Measurements from ENCODE around the gene TCTN3. TPM values are rescaled to one million over a fixed set of nuclear protein-coding genes. Genes with fewer than 3 reads are reported as not detected.
A peak's percentile ranks its signal among the peaks of the same experiment; 100 is the strongest.

Gene TCTN3
- polyA plus RNA-seq, 1 donor (not counting 4 experiments of a cell fraction or from before 2014, with no cell fraction given): 43.0 TPM

DNA sequence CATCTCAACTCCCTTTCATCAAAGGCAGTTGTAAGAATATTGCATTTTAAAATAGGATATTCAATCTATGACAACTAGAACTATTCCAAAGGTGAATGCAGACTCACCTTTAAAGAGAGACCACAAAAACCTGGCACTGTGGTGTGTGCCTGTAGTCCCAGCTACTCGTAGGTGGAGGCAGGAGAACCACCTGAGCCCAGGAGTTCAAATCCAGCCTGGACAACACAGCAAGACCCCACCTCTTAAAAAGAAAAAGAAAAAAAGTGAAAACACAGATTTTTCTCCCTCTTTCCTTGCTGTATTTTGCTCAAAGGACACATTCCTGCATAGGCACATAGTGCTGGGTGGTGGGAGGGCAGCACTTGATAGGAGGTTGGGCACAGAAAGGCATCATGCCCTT is 36.5 kb downstream of the TCTN3 start:
- Histone ChIP-seq H3K27ac (ENCODE audit: control insufficient read depth, insufficient read depth, low read length) (no peak overlapping the region), H3K9ac (ENCODE audit: control insufficient read depth, extremely low read depth, insufficient read depth, low read length) (no peak overlapping the region), H3K4me2 (ENCODE audit: control insufficient read depth, extremely low read depth, insufficient read depth, low read depth, low read length) (peak overlapping the region; percentile 98), H2AFZ (ENCODE audit: control insufficient read depth, low read length) (peak overlapping the region; percentile 90), H3K9me1 (ENCODE audit: control insufficient read depth, extremely low read depth, insufficient read depth, low read length) (no peaks in the 10 kb centered on the region), H3K79me2 (ENCODE audit: control insufficient read depth, insufficient read depth, low read length) (peaks cover 29% of the 10 kb centered on the region), H3K9me3 (ENCODE audit: control insufficient read depth, low read depth, low read length) (no peaks in the 10 kb centered on the region), H4K20me1 (ENCODE audit: control insufficient read depth, extremely low read depth, insufficient read depth, low read length) (no peaks in the 10 kb centered on the region), H3K4me3 (ENCODE audit: control insufficient read depth in 2 of 3, extremely low read depth in 1 of 3, insufficient read depth in 2 of 3, low read depth in 1 of 3, low read length in 3 of 3) (peak overlapping the region in 2 of 3 experiments; percentile 89 to 94), H3K36me3 (ENCODE audit: control insufficient read depth in 2 of 2, extremely low read depth in 1 of 2, insufficient read depth in 2 of 2, low read length in 2 of 2) (peaks cover 0 to 9% of the 10 kb centered on the region in 2 experiments), H3K4me1 (ENCODE audit: control insufficient read depth, extremely low read depth, insufficient read depth, low read length) (peaks cover 14% of the 10 kb centered on the region), H3K27me3 (ENCODE audit: control insufficient read depth, extremely low read depth, insufficient read depth, low read length) (no peaks in the 10 kb centered on the region)
- no peak for FAIRE-seq
- no peak for TF ChIP-seq EZH2 (IDR thresholded peaks at IDR 0.05; ENCODE audit: low read length)
- TF ChIP-seq CTCF (optimal IDR thresholded peaks at IDR 0.05 in 1 of 3, IDR thresholded peaks at IDR 0.05 in 1 of 3, conservative IDR thresholded peaks at IDR 0.05 in 1 of 3; ENCODE audit: extremely low read depth in 1 of 3, insufficient read depth in 2 of 3, low read length in 3 of 3): no peak
- no peak for DNase-seq (ENCODE audit: low read depth, low spot score)
- dilution Hi-C loops (cut with MboI; ENCODE audit: extremely low pct_ligation_motif_present, low sequenced_read_pairs): no loop called here

DNA sequence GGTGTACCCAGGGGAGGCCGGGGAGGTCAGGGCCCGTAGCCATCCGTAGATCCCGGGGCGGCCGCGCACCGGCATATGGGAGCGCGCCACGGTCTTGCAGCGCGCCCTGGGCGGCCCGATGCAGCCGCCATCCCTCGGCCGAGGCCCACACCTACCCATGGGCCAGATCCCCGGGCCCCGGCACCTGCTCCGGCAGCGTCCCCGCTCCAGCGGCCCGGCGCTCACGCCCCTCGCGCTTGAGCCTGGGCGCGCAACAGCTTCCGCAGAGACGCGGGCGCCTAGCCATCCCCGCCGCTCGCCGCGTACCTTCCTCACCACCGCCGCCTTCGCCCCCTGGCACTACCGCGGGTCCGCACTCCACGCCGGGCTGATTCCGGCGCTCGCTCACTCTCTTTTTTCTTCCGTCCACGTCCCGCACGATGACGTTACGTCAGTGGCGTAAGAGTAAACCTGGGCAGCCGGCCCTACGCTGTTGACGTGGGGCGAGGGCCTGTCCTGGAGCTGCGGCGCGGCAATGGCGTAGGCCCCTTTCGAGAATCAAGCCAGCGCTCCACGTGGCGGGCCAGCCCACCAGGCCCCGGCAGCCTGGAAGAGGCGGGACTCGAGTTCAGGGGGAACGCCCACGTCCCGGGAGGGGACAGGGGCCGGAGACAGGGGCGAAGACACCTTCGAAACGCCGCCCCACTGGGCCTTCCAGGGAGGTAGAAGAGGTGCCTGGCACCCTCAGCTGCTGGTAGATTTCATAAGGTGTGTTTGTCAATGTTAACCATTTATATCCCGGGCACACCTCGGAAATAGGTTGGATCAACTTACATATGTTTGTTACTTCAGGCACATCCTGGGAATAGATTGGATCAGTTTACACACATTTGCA is 37.2 kb downstream of the TCTN3 start, which contains the start of gene ALDH18A1:
Gene ALDH18A1, minus strand, starts transcription at position 421 of the 874 bp plus-strand sequence. CDS start 3,334 bp downstream, outside the sequence.
- H3K4me3 ChIP-seq (ENCODE audit: control insufficient read depth in 2 of 3, extremely low read depth in 1 of 3, insufficient read depth in 2 of 3, low read depth in 1 of 3, low read length in 3 of 3): peak within 1 kb of the TSS; percentile 62 to 94 (median 89)
- peak within 1 kb of the TSS; percentile 66 for H3K27ac ChIP-seq (ENCODE audit: control insufficient read depth, insufficient read depth, low read length)
- H3K9me1 ChIP-seq (ENCODE audit: control insufficient read depth, extremely low read depth, insufficient read depth, low read length): no peaks in the 10 kb centered on the region
- H4K20me1 ChIP-seq (ENCODE audit: control insufficient read depth, extremely low read depth, insufficient read depth, low read length): no peaks in the 10 kb centered on the region
- FAIRE-seq (peak; percentile 67), DNase-seq (ENCODE audit: low read depth, low spot score) (peak; percentile 40)
- H3K9me3 ChIP-seq (ENCODE audit: control insufficient read depth, low read depth, low read length): peaks cover under 1% of the 10 kb centered on the region
- peaks cover 14% of the 10 kb centered on the region for H3K4me1 ChIP-seq (ENCODE audit: control insufficient read depth, extremely low read depth, insufficient read depth, low read length)
- peaks cover 1 to 12% of the 10 kb centered on the region in 2 experiments for H3K36me3 ChIP-seq (ENCODE audit: control insufficient read depth in 2 of 2, extremely low read depth in 1 of 2, insufficient read depth in 2 of 2, low read length in 2 of 2)
- peak within 1 kb of the TSS; percentile 98 for H3K4me2 ChIP-seq (ENCODE audit: control insufficient read depth, extremely low read depth, insufficient read depth, low read depth, low read length)
- peaks cover 30% of the 10 kb centered on the region for H3K79me2 ChIP-seq (ENCODE audit: control insufficient read depth, insufficient read depth, low read length)
- TF ChIP-seq CTCF (optimal IDR thresholded peaks at IDR 0.05 in 1 of 3, IDR thresholded peaks at IDR 0.05 in 1 of 3, conservative IDR thresholded peaks at IDR 0.05 in 1 of 3; ENCODE audit: extremely low read depth in 1 of 3, insufficient read depth in 2 of 3, low read length in 3 of 3) (no peak), EZH2 (IDR thresholded peaks at IDR 0.05; ENCODE audit: low read length) (no peak)
- no peaks in the 10 kb centered on the region for H3K27me3 ChIP-seq (ENCODE audit: control insufficient read depth, extremely low read depth, insufficient read depth, low read length)
- peak within 1 kb of the TSS; percentile 73 for H3K9ac ChIP-seq (ENCODE audit: control insufficient read depth, extremely low read depth, insufficient read depth, low read length)
- dilution Hi-C loops (cut with MboI; ENCODE audit: extremely low pct_ligation_motif_present, low sequenced_read_pairs): no loop called here
- H2AFZ ChIP-seq (ENCODE audit: control insufficient read depth, low read length): peak within 1 kb of the TSS; percentile 90

Data from keratinocyte (primary cell).